Coronary artery (tissue), 2 donors: ENCODE data around the gene PLCG2.

Experiments
- DNase-seq: peaks from one replicate; pipeline ENCODE4 v3.0.0-alpha.2; 2017; ENCODE audit warnings: low spot score
- H3K27ac ChIP-seq, 2 donors: fragments of 200-600 bp; sonication (generic); one replicate each; pipeline ENCODE4 v1.5.1; 2016 to 2019
- H3K4me3 ChIP-seq: fragments of 200-600 bp; sonication (generic); 2 replicates; pipeline ENCODE4 v1.5.1; 2016; ENCODE audit warnings: mild to moderate bottlenecking, moderate library complexity
- TF ChIP-seq, protein P1 (sequence below): fragments of 200-600 bp; sonication (generic); IDR thresholded peaks from one replicate; pipeline ENCODE4 v1.5.1; 2019; ENCODE audit warnings: antibody characterized with exemption

The PLCG2 gene

DNA sequence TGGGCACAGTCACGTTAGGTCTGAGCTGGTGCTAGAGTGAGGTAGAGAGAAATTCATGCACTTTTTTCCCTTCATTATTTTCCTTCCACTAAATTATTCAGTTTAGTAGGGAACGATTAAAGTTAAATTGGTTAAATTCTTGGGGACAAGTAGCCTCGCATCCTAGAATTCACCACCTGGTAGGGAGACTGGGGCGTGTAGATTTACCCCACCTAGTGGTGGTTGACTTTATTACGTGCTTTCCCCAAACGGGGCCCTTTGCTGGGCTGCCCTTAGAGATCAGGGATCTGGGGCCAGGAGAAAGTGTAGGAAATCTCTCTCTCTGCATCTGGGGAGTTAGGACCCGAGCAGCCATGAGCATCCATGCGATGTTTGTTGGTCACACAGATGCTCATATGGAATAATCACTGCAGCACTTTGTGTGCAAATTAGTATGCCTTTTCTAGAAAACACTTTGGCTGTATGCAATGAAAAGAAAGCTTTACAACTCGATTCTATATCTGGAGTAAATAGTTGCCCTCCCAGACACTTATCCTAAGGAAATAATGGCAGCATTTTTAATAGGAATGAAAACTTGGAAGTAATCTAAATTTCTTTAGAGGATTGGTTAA, 107.0 kb downstream of the PLCG2 start:
- DNase-seq: no peak
- no peak overlapping the region for H3K27ac ChIP-seq
- TF ChIP-seq, protein P1, sequence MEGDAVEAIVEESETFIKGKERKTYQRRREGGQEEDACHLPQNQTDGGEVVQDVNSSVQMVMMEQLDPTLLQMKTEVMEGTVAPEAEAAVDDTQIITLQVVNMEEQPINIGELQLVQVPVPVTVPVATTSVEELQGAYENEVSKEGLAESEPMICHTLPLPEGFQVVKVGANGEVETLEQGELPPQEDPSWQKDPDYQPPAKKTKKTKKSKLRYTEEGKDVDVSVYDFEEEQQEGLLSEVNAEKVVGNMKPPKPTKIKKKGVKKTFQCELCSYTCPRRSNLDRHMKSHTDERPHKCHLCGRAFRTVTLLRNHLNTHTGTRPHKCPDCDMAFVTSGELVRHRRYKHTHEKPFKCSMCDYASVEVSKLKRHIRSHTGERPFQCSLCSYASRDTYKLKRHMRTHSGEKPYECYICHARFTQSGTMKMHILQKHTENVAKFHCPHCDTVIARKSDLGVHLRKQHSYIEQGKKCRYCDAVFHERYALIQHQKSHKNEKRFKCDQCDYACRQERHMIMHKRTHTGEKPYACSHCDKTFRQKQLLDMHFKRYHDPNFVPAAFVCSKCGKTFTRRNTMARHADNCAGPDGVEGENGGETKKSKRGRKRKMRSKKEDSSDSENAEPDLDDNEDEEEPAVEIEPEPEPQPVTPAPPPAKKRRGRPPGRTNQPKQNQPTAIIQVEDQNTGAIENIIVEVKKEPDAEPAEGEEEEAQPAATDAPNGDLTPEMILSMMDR: no peak
- H3K4me3 ChIP-seq: no peak overlapping the region

- TF ChIP-seq, protein P1: no peak
- DNase-seq: no peak
- no peak overlapping the region for H3K4me3 ChIP-seq
- no peak overlapping the region for H3K27ac ChIP-seq
These were observed 109.7 kb downstream of the PLCG2 start for GRCh38 chr16:81888520-81889394.

DNA sequence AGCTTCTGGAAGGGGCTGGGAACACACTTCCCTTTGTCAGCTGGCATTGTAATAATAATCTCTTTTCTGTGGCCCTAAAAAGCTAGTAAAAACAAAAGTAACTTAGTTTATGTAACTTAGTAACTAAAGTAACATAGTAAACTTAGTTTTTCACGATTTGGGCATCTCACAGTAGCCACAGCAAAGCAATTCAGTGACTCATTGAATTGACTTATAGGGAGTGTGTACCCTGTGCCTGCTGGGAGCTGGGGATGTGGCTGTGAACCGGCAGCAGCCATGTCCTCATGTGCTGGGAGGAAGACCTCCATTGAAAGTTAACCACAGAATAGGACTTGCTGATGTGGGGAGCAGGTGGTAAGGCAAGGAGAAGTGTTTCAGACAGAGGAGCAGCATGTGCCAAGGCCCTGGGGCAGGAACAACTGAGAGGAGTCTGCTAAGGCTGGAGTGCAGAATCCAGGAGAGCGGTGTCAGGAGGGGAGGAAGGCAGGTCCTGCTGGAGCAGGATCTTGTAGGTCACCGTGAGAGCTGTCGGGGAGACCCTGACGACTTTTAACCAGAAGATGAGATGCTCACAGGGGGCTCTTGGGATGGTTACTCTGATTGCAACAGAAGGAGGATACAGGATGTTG, 112.8 kb downstream of the PLCG2 start:
- Histone ChIP-seq H3K27ac (no peak overlapping the region), H3K4me3 (no peak overlapping the region)
- TF ChIP-seq, protein P1: no peak
- DNase-seq: no peak

DNA sequence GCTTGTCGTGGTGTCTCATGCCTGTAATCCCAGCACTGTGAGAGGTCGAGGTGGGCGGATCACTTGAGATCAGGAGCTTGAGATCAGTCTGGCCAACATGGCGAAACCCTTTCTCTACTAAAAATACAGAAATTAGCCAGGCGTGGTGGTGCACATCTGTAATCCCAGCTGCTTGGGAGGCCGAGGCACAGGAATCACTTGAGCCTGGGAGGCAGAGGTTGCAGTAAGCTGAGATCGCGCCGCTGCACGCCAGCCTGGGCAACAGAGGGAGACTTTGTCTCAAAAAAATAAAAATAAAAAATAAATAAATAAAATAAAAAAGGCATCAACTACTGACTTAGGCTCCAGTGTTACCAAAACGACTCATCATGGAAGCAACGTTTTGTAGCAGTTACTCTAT, 115.5 kb downstream of the PLCG2 start:
- TF ChIP-seq, protein P1: no peak
- no peak for DNase-seq
- H3K4me3 ChIP-seq: no peak overlapping the region
- H3K27ac ChIP-seq: no peak overlapping the region

GRCh38 chr16:81896902-81897301, 117.8 kb downstream of the PLCG2 start:
- DNase-seq: no peak
- Histone ChIP-seq H3K4me3 (no peak overlapping the region), H3K27ac (no peak overlapping the region)
- TF ChIP-seq, protein P1: no peak

DNA sequence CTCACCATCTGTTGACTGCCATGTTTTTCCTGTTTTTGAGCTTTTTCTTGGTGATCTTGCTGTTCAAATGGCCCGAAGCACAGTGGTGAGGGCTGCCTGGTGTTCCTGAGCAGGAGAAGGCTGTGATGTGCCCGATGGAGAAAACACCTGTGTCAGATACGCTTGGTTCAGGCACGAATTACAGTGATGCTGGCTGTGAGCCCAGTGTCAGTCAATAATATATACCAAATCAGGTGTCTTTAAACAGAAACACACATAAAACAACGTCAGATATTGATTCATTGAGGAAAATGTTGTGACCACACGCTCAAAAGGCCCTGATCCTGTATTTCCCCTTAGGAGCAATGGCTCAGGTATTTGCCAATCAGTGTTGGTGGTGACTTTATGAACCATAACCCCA, 120.5 kb downstream of the PLCG2 start:
- no peak for DNase-seq
- no peak overlapping the region for H3K27ac ChIP-seq
- H3K4me3 ChIP-seq: no peak overlapping the region
- TF ChIP-seq, protein P1: no peak
